MCF 10A (cell line): Measurements from ENCODE around the gene MRPL58. TPM values are rescaled to one million over a fixed set of nuclear protein-coding genes. Genes with fewer than 3 reads are reported as not detected.
"Not testable (repeated sequence)": the region's sequence is repeated elsewhere in the genome, so short reads cannot be mapped to it uniquely, and the experiment has no call there.

ENCODE experiments used
- BruUV-seq: library from RNA; stranded (reverse); fragments of 400-500 nt; replicated peaks from 2 replicates; lab custom pipeline; 2021; lab: Mats Ljungman, UMichigan
- CTCF ChIA-PET: fragments of 300-600 bp; sonication (Branson Sonifier 250); formaldehyde crosslinking; extraction: SDS; loops from one replicate; lab custom pipeline; 2021; ENCODE audit warnings: antibody characterized with exemption, inconsistent platforms; lab: Yijun Ruan, JAX
- POLR2A ChIA-PET: fragments of 300-600, 350-650 bp; sonication (Branson Sonifier 250); formaldehyde crosslinking; extraction: SDS; loops from one replicate; lab custom pipeline; 2020; ENCODE audit warnings: antibody characterized with exemption, inconsistent platforms; lab: Yijun Ruan, JAX
- DNase-seq: peaks from one replicate; pipeline ENCODE4 v3.0.0-alpha.2; 2018; ENCODE audit not compliant: unreplicated experiment
- H3K27ac Mint-ChIP-seq: one replicate; pipeline ENCODE4 v1.8.0; 2022; ENCODE audit warnings: mild to moderate bottlenecking, low read depth, mixed read lengths; ENCODE audit not compliant: unreplicated experiment
- H3K27me3 Mint-ChIP-seq: one replicate; pipeline ENCODE4 v1.8.0; 2022; ENCODE audit warnings: mixed read lengths; ENCODE audit not compliant: insufficient read depth, unreplicated experiment
- H3K36me3 Mint-ChIP-seq: one replicate; pipeline ENCODE4 v1.8.0; 2022; ENCODE audit warnings: mild to moderate bottlenecking, moderate library complexity, mixed read lengths; ENCODE audit not compliant: insufficient read depth, unreplicated experiment
- H3K4me1 Mint-ChIP-seq: one replicate; pipeline ENCODE4 v1.8.0; 2022; ENCODE audit warnings: mixed read lengths; ENCODE audit not compliant: insufficient read depth, unreplicated experiment
- H3K4me3 Mint-ChIP-seq: one replicate; pipeline ENCODE4 v1.8.0; 2022; ENCODE audit warnings: mild to moderate bottlenecking, moderate library complexity, mixed read lengths; ENCODE audit not compliant: unreplicated experiment
- H3K9me3 Mint-ChIP-seq: one replicate; pipeline ENCODE4 v1.8.0; 2022; ENCODE audit warnings: mixed read lengths; ENCODE audit not compliant: unreplicated experiment
- intact Hi-C: fragments of 100-400 bp; cut with micrococcal nuclease; formaldehyde crosslinking; loops from 2 replicates; pipeline ENCODE4 v1.14.1; 2022
- total RNA-seq: library from RNA; stranded (reverse); gene quantifications from 2 replicates; pipeline ENCODE4 v1.2.3, GENCODE V29; 2022
- TF ChIP-seq, protein P1 (sequence below): fragments of 200-600 bp; IDR thresholded peaks from one replicate; pipeline ENCODE4 v1.8.0; 2022; ENCODE audit warnings: antibody characterized with exemption, mild to moderate bottlenecking; ENCODE audit not compliant: unreplicated experiment

MRPL58 gene
- total RNA-seq, 1 experiment from 2014 or later: 71.2 TPM

DNA sequence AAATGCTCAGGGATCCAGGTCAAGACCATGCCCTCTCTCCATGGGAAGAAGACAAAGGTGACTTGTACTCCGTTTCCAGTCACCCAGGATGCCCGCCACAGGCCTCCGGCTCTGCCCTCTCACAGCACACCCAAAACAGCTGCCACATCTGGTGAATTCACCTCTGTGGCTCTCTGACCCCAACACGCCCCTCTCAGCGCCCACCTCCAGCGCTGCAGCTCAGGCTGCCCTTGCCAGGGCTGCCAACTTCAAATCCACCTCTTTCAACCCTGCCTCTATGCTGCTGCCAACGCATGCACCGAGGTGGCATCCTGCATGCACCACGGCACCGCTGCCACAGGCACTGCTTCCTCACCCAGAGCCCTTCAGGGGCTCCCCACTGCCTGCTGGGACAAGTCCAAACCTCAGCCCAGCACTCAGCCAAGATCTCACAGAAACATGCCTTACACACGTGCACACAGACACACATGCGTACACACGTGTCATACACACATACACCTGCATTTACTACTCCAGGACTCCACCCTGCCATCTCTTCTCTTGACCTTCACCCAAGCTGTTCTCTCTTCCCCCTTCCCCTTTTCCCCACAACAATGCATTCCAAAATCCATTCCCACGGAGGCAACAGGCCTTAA, 47.4 kb upstream of the MRPL58 start:
- H3K36me3 Mint-ChIP-seq: no peaks in the 10 kb centered on the region
- no TSS peak for BruUV-seq
- no peaks in the 10 kb centered on the region for H3K27me3 Mint-ChIP-seq
- no peaks in the 10 kb centered on the region for H3K9me3 Mint-ChIP-seq
- peaks cover 17% of the 10 kb centered on the region for H3K4me1 Mint-ChIP-seq
- TF ChIP-seq, protein P1, sequence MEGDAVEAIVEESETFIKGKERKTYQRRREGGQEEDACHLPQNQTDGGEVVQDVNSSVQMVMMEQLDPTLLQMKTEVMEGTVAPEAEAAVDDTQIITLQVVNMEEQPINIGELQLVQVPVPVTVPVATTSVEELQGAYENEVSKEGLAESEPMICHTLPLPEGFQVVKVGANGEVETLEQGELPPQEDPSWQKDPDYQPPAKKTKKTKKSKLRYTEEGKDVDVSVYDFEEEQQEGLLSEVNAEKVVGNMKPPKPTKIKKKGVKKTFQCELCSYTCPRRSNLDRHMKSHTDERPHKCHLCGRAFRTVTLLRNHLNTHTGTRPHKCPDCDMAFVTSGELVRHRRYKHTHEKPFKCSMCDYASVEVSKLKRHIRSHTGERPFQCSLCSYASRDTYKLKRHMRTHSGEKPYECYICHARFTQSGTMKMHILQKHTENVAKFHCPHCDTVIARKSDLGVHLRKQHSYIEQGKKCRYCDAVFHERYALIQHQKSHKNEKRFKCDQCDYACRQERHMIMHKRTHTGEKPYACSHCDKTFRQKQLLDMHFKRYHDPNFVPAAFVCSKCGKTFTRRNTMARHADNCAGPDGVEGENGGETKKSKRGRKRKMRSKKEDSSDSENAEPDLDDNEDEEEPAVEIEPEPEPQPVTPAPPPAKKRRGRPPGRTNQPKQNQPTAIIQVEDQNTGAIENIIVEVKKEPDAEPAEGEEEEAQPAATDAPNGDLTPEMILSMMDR: no peak
- no peak for DNase-seq
- no peak overlapping the region for H3K27ac Mint-ChIP-seq
- H3K4me3 Mint-ChIP-seq: no peak overlapping the region
- intact Hi-C loops: no loop called here
- CTCF ChIA-PET: no interaction called here
- POLR2A ChIA-PET: interaction anchor here (0.6 kb wide), 1 partner anchor 210 kb away, joined by 3 read pairs; no protein-coding TSS in a partner anchor

DNA sequence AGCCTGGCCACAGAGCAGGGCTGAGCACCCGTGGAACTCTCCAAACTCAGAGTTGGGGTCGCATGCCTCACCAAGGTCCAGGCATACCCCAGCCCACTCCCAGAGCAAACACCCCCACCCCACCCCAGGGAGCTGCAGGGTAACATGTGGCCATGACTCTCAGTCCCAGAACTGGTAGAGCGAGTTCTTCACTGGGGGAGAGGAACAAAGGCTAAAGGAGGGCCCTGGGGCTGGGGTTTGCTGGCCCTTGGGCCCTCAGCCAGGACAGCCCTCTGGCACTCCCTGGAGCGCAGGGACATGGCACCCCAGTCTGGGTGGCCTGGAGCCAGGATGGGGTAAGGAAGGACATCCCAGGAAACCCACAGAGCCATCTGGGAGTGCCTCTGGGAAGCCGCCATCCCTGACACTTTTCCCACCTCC, 44.1 kb upstream of the MRPL58 start:
- POLR2A ChIA-PET: no interaction called here
- intact Hi-C loops: no loop called here
- TF ChIP-seq, protein P1: no peak
- peaks cover 10% of the 10 kb centered on the region for H3K27me3 Mint-ChIP-seq
- no peak overlapping the region for H3K27ac Mint-ChIP-seq
- CTCF ChIA-PET: interaction anchor here (0.6 to 2.4 kb wide), 4 partner anchors 10 to 354 kb away, joined by 3 to 11 read pairs (median 4); partner anchors contain the start of gene OTOP2
- no peaks in the 10 kb centered on the region for H3K36me3 Mint-ChIP-seq
- H3K4me3 Mint-ChIP-seq: no peak overlapping the region
- peaks cover 13% of the 10 kb centered on the region for H3K4me1 Mint-ChIP-seq
- DNase-seq: no peak
- no TSS peak for BruUV-seq
- no peaks in the 10 kb centered on the region for H3K9me3 Mint-ChIP-seq

DNA sequence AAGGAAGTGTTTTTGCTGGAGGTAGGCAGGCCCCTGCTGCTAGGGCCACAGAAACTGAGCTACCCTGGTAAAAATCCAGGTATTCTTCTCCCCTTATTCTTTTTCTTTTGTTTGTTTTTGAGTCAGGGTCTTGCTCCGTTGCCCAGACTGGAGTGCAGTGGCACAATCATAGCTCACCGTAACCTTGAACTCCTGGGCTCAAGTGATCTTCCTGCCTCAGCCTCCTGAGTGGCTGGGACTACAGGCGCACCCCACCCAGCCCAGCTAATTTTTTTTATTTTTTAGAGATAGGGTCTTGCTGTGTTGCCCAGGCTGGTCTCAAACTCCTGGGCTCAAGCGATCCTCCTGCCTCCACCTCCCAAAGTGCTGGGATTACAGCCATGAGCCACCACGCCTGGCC, 43.0 kb upstream of the MRPL58 start:
- intact Hi-C loops, DNase-seq, H3K27ac Mint-ChIP-seq, H3K4me3 Mint-ChIP-seq, H3K36me3 Mint-ChIP-seq, BruUV-seq, H3K9me3 Mint-ChIP-seq: not testable (repeated sequence)
- ChIA-PET CTCF (interaction anchor here (0.5 to 2.4 kb wide), 4 partner anchors 10 to 45 kb away, joined by 3 to 11 read pairs (median 4); partner anchors contain the start of genes MRPL58 and OTOP2), POLR2A (interaction anchor here (1.2 kb wide), 1 partner anchor 96 kb away, joined by 3 read pairs; the partner anchor contains the start of gene FDXR)
- Mint-ChIP-seq H3K27me3 (peaks cover 14% of the 10 kb centered on the region), H3K4me1 (peaks cover 13% of the 10 kb centered on the region)

DNA sequence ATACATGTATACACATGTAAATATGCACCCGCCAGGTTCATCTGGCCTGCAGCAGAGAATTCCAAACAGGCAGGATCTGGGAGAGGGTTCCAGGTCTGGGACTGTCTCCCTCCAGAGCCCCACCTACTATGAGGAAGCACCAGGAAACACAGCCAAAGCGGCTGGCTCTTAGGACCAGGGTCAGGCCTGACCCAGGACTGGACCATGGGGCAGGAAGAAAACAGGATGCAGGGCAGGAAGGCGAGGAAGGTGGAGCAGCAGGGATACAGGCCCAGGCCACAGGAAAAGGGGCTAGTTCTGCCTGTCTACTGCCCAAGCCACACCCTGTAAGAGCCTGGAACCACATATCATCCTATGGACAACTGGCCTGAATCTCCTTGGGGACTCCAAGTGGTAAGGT, 42.1 kb upstream of the MRPL58 start:
- no peaks in the 10 kb centered on the region for H3K9me3 Mint-ChIP-seq
- no peaks in the 10 kb centered on the region for H3K36me3 Mint-ChIP-seq
- no TSS peak for BruUV-seq
- H3K4me1 Mint-ChIP-seq: peaks cover 9% of the 10 kb centered on the region
- ChIA-PET POLR2A (interaction anchor here (2.3 kb wide), 1 partner anchor 9 kb away, joined by 9 read pairs; no protein-coding TSS in a partner anchor), CTCF (interaction anchor here (0.6 to 1.0 kb wide), 2 partner anchors 42 to 214 kb away, joined by 3 read pairs; partner anchors contain the start of gene MRPL58)
- intact Hi-C loops: no loop called here
- no peak overlapping the region for H3K4me3 Mint-ChIP-seq
- peaks cover 14% of the 10 kb centered on the region for H3K27me3 Mint-ChIP-seq
- no peak for DNase-seq
- TF ChIP-seq, protein P1: no peak
- H3K27ac Mint-ChIP-seq: peak overlapping the region; percentile 66
